SU-DHL-6 (cell line): ENCODE measurements around the gene TPST2.

Source experiments
- H2AFZ ChIP-seq: fragments of 200-600 bp; sonication (generic); 2 replicates; pipeline ENCODE4 v1.6.1; 2014; ENCODE audit warnings: low read depth, mild to moderate bottlenecking, moderate library complexity, mixed read lengths, antibody characterized with exemption, low read length; ENCODE audit not compliant: severe bottlenecking
- H3F3A ChIP-seq: fragments of 200-600 bp; shearing (Covaris generic); 2 replicates; pipeline ENCODE4 v1.6.0; 2016; ENCODE audit warnings: antibody characterized with exemption, mild to moderate bottlenecking; ENCODE audit not compliant: insufficient read depth
- H3K27ac ChIP-seq: fragments of 200-600 bp; sonication (generic); 2 replicates; pipeline ENCODE4 v1.5.1; 2016; ENCODE audit warnings: low read depth, mild to moderate bottlenecking, low read length, moderate library complexity, mixed read lengths
- H3K27me3 ChIP-seq: fragments of 200-600 bp; sonication (generic), shearing (Covaris generic); 2 replicates; pipeline ENCODE4 v1.6.0; 2014; ENCODE audit warnings: mild to moderate bottlenecking, low read length
- H3K36me3 ChIP-seq: fragments of 200-600 bp; sonication (generic); 2 replicates; pipeline ENCODE4 v1.6.1; 2014; ENCODE audit warnings: mild to moderate bottlenecking, low read length, mixed read lengths
- H3K4me2 ChIP-seq: fragments of 300-600, 200-600 bp; shearing (Covaris generic), sonication (generic); 2 replicates; pipeline ENCODE4 v1.6.0; 2014; ENCODE audit warnings: low read length, low read depth, mild to moderate bottlenecking; ENCODE audit not compliant: poor library complexity, severe bottlenecking
- H3K4me3 ChIP-seq: fragments of 200-600 bp; sonication (generic); 2 replicates; pipeline ENCODE4 v1.5.1; 2014; ENCODE audit warnings: antibody characterized with exemption, low read length, mild to moderate bottlenecking, mixed read lengths; ENCODE audit not compliant: insufficient read depth, poor library complexity, severe bottlenecking
- H3K79me2 ChIP-seq: fragments of 200-600 bp; sonication (generic); 2 replicates; pipeline ENCODE4 v1.6.1; 2014; ENCODE audit warnings: mild to moderate bottlenecking, low read length, moderate library complexity; ENCODE audit not compliant: insufficient read depth
- H3K9ac ChIP-seq: fragments of 200-600 bp; sonication (generic); 2 replicates; pipeline ENCODE4 v1.7.0; 2014; ENCODE audit warnings: mild to moderate bottlenecking, low read length
- H3K9me2 ChIP-seq: fragments of 200-600 bp; sonication (generic); replicated peaks from 2 replicates; pipeline ENCODE4 v1.6.1; 2014; ENCODE audit warnings: low read length; ENCODE audit not compliant: insufficient read depth
- H3K9me3 ChIP-seq: fragments of 200-600 bp; sonication (generic); 2 replicates; pipeline ENCODE4 v1.6.1; 2014; ENCODE audit warnings: low read length, mixed read lengths; ENCODE audit not compliant: insufficient read depth
- H4K20me1 ChIP-seq: fragments of 200-600 bp; sonication (generic); 2 replicates; pipeline ENCODE4 v1.6.1; 2014; ENCODE audit warnings: low read depth, mild to moderate bottlenecking, antibody characterized with exemption, low read length, moderate library complexity, mixed read lengths
- CTCF ChIP-seq: fragments of 200-600 bp; sonication (generic); IDR thresholded peaks from one replicate; pipeline ENCODE4 v1.5.1; 2017; ENCODE audit warnings: antibody characterized with exemption, mild to moderate bottlenecking, low read length, moderate library complexity; ENCODE audit not compliant: insufficient read depth, poor library complexity, severe bottlenecking
- EZH2phosphoT487 ChIP-seq: fragments of 200-600 bp; sonication (generic), shearing (Covaris generic); conservative IDR thresholded peaks from 2 replicates; pipeline ENCODE4 v1.6.1; 2018; ENCODE audit warnings: mild to moderate bottlenecking, antibody characterized with exemption, low read length, moderate library complexity, mixed read lengths

TPST2 gene

GRCh38 chr22:26589845-26590736, at the start of gene TPST2:
Gene TPST2, minus strand, starts transcription at chr22:26590132. Its CDS starts 48,502 bp downstream, at chr22:26541630.
- H3K27ac ChIP-seq: no peak within 1 kb of the TSS

GRCh38 chr22:26636296-26636695, 46.4 kb upstream of the TPST2 start:
- Histone ChIP-seq H3K9me2 (no peaks in the 10 kb centered on the region), H2AFZ (no peak overlapping the region), H3K9ac (no peak overlapping the region), H3K4me3 (no peak overlapping the region), H3F3A (no peaks in the 10 kb centered on the region), H3K4me2 (no peak overlapping the region), H3K36me3 (no peaks in the 10 kb centered on the region), H4K20me1 (no peaks in the 10 kb centered on the region), H3K9me3 (no peaks in the 10 kb centered on the region), H3K27me3 (no peaks in the 10 kb centered on the region), H3K79me2 (no peaks in the 10 kb centered on the region), H3K27ac (no peak overlapping the region)
- TF ChIP-seq CTCF (no peak), EZH2phosphoT487 (no peak)

More at GRCh38 chr22:26589845-26590736, at the start of gene TPST2:
- 0 out of 2 replicates have a peak, but pooled peaks cover 2% of the 10 kb centered on the region for H4K20me1 ChIP-seq
- H3K9me3 ChIP-seq: no peaks in the 10 kb centered on the region
- H3K27me3 ChIP-seq: no peaks in the 10 kb centered on the region
- peaks cover 7% of the 10 kb centered on the region; the same call in 1 of the 2 replicates for H3K79me2 ChIP-seq
- H3K9me2 ChIP-seq: no peaks in the 10 kb centered on the region
- TF ChIP-seq CTCF: no peak
- no peak for TF ChIP-seq EZH2phosphoT487
- peaks cover 5% of the 10 kb centered on the region; the same call in 1 of the 2 replicates for H3K36me3 ChIP-seq
- peak within 1 kb of the TSS; percentile 81 for H2AFZ ChIP-seq
- peak within 1 kb of the TSS; percentile 84 for H3K9ac ChIP-seq
- H3K4me3 ChIP-seq: peak within 1 kb of the TSS; percentile 81
- H3K4me2 ChIP-seq: peak within 1 kb of the TSS; percentile 85
- no peaks in the 10 kb centered on the region for H3F3A ChIP-seq

- Histone ChIP-seq H3K9me2 (no peaks in the 10 kb centered on the region), H2AFZ (no peak overlapping the region), H3K4me3 (no peak overlapping the region), H3K9me3 (no peaks in the 10 kb centered on the region), H3K27me3 (no peaks in the 10 kb centered on the region), H3K36me3 (no peaks in the 10 kb centered on the region), H3K79me2 (no peaks in the 10 kb centered on the region), H3K9ac (no peak overlapping the region), H3F3A (no peaks in the 10 kb centered on the region), H3K4me2 (no peak overlapping the region), H4K20me1 (no peaks in the 10 kb centered on the region), H3K27ac (no peak overlapping the region)
- TF ChIP-seq EZH2phosphoT487: no peak
- no peak for TF ChIP-seq CTCF
Observed at GRCh38 chr22:26635117-26635516, 45.2 kb upstream of the TPST2 start.
